GM18502 (cell line): ENCODE measurements around the gene CEP76.

Source experiments
- ATAC-seq: cut with Tn5 transposase; IDR thresholded peaks from one replicate; pipeline ENCODE4 v1.9.1; 2021; ENCODE audit warnings: mild to moderate bottlenecking; ENCODE audit not compliant: unreplicated experiment, poor library complexity

Gene CEP76, protein sequence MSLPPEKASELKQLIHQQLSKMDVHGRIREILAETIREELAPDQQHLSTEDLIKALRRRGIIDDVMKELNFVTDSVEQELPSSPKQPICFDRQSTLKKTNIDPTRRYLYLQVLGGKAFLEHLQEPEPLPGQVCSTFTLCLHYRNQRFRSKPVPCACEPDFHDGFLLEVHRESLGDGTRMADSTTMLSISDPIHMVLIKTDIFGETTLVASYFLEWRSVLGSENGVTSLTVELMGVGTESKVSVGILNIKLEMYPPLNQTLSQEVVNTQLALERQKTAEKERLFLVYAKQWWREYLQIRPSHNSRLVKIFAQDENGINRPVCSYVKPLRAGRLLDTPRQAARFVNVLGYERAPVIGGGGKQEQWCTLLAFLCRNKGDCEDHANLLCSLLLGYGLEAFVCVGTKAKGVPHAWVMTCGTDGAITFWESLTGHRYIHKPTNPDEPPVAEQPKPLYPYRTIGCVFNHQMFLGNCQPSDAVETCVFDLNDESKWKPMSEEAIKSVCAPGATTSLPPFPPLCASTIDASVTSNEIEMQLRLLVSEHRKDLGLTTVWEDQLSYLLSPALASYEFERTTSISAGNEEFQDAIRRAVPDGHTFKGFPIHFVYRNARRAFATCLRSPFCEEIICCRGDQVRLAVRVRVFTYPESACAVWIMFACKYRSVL

DNA sequence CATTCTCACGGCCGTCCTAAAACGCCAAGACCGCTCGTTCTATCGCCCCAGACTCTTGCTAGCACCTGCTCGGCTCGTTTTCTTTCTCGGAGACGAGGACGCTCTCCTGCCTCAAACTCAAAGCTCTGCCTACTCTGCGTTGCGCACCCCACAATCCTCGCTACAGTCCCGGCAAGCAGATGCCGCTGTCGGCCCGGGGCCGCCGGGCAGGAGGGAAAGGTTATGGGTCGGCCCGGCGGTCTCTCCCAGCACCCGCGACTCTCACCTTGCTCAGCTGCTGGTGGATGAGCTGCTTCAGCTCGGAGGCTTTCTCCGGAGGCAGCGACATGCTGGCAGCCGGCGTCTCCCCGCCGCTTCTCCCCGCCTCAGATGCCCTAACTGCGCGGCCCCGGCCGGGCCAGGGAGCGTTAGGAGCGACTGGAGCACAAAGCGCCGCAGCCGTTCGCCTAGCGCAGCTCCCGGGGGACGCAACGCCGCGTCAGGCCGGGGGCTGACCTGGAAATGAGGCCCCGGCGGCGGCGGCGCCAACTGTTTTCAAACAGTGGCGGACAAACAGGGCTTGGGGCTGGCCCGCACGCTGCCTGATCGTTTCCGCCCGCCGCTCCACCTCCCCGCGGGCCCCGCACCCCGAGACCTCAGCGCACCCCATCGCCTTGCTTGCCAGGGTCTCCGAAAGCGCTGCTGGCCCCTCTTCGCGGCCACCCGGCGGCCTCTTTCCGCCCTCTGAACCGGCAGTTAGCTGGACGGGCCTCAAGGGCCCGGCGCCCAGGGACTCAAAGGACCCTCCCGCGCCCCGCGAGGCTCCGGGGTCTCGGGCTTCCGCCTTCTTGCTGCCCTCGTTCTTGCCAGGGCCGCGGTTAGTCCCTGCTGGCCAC lies at the start of gene CEP76, which contains the start of gene PSMG2:
CEP76 (minus strand) TSS at position 503 of the 875 bp plus-strand sequence; CDS start at position 328, 175 bp downstream.
PSMG2 (plus strand) TSS at position 822 of the 875 bp plus-strand sequence. CDS start 66 bp downstream, outside the sequence.
- ATAC-seq, result peak; percentile 82

DNA sequence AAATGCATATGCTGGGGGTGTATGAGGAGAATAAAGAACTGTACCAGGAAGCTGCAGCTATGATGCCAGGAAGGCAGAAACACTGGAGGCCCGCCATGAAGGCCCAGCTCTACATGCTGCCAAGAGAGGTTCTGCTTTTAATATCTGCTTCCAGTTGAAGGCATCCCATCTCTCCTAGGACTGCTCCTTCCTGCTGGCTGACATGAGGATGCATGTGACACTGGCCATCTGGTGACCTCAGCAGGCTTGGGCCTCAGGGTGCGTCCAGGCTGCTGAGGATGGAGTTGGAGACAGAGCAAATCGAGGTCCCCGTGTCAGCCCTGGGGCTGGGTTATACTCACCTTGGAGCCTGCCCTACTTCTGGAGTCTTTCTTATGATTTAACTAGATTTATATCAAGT lies 49.4 kb upstream of the CEP76 start:
- ATAC-seq, result no peak

DNA sequence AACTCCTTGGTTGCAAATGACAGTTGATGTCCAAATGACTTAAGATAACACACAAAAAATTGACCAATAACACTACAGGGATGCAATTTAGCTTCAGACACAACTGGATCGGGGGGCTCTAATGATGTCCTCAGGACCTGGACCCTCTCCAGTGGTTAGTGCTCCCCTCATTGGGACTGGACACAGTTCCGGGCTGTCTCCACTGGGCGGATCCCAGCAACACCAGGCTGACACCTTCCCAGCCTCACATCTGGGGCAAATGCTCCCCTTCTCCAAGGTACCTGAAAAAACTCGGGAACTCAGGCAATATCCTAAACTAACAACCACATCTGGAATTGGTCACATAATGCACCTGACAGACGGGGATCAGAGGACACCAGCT lies 49.0 kb upstream of the CEP76 start:
- ATAC-seq, result no peak

DNA sequence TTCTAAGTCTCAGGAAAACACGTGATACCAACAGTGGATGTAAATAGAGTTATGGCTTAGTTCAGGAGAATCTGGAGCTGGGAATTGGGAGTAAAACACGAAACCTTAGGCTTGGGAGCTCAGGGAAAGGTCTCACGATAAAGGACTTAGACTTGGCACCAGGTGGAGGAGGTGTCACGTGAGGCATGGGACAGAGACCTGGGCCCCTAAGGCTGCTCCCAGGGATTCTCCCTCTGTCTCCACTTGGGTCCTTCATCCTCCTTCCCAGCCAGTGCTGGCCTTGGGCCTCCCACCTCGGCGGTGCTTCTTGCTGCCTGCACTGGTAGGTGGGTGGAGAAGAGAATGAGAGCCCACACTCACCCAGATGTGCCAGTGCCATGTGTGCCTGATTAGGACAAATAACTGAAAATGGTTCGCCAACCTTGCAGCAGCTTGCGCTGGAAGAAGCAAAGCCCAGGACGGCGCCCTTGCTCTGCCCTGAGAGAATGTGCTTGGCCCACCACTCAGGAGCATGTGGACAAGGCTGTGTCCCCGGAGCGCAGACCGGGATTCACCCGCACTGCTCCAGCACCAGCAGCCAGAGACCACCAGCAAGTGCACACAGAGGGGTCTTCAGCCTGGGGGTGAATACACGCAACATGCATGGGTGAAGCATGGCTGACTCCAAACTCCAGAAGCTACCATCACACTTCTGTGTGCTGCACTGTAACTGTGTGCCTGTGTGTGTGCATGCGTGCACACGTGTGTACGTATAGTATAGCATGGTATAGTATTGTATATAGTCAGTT lies 48.4 kb upstream of the CEP76 start:
- no peak for ATAC-seq

DNA sequence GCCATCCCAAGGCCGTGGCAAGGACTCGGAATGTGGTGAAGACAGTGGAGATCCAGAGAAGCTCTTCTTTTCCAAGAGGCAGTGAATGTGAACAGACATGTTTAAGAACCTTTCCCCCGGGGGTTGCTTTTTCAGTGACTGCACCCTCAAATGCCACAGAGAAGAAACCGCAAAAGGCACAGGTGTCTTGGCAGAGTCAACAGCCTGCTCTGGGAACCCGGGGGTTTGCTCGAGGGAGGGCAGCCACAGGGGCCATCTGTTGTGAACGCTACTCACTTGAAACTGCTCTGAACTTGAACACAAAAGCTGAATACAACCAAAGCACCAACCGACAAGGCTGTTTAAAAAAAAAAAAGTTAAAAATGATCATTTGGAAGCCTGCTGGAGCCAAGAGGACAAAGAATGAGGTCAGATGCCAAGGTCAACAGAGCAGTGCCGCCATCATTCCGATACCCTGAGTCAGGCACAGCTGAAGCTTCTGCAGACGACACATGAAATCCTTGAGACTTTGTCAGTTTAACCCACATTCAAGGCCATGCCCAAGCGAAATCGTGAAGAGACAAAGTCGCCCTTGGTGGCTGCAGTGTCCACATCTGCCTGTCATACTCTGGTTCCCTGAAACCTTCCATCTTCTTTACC lies 47.7 kb upstream of the CEP76 start:
- ATAC-seq, result no peak

DNA sequence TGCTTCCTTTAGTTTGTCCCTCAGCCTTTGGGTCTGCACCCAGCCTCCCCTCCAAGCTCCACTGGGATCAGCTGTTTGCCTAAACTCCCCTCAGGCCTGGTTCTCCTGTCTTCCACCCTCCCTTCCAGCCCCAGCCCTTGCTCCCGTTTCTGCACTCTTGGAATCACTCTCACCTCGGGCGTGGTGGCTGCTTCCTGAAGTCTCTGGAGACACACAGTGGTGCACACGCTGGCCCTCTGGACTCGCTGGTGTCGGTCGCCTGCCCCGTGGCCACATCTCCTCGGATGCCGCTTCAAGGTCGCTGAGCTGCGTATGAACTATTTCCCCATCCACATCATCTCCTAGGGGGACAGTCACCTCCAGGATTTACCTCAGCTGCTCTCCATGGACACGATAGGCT lies 46.6 kb upstream of the CEP76 start:
- no peak for ATAC-seq

DNA sequence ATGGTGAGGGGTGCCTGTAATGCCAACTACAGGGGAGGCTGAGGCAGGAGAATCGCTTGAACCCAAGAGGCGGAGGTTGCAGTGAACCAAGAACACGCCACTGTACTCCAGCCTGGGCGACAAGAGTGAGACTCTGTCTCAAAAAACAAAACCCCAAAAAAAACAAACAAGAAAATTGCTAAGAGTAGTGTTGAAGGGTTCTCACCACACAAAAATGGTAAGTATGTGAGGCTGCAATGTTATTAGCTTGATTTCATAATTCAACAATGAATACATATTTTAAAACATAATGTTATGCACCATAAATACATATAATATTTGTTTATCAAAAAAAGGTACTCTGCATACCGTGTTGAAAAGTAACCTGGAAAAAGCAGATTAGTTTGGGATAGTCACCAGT lies 46.1 kb upstream of the CEP76 start:
- ATAC-seq, result no peak

DNA sequence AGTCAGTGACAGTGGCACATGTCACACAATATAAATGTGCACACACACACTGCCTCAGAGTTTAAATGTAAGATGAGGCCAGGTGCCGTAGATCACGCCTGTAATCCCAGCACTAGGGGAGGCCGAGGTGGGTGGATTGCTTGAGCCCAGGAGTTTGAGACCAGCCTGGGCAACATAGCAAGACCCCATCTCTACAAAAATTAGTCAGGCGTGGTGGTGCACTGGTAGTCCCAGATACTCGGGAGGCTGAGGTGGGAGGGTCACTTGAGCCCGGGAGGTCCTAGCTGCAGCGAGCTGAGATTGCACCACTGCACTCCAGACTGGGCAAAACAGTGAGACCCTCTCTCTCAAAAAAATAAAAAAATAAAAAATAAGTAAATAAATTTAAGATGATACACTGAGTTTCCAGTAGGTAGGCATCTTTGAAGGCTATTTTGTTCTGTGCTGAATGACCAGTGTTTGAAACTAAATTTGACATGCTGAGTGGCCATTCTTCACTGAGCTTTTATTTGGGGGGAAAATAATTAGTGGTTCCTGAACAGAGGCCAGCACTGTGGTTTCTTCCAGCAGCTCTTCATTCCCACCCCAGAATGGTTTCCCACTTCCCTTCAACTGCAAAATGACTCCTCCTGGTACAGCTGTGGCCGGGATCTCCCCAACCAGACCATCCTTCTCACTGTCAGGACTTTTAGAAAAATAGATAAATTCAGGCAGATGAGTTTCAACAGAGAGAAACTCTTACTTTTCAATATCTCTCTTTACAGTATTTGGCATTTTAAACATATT lies 45.2 kb upstream of the CEP76 start:
- no peak for ATAC-seq

DNA sequence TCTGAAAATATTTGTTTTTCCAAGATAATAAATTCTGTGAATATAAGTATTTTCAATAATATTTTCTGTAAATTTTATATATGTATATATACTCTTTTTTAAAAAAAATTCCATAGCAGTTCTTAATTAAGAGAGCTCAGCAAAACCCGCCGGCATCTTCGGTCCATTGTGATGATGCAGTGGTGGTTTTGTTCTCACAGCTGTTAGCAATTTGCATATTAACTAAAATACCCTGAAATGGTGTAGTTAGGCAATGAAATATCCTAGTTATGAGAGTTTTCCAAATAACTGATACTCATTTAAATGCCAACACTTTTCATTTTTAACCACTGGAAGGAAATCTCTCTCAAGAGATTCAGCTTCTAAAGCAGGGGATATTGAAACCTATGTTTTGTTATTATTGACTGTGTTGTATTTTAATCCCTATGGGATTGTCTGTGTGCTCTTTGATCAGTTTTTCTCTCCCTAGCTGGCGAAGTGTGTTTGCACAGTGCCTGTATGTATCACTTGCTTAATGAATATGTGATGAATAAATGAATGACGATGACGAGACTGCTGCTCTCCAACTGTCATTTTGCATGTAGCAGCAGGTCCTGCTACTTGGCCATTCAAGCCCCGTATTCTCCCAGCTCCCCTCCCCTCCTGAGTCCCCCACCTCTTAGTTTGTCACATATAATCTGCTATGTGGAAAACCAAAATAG lies 42.7 kb upstream of the CEP76 start:
- no peak for ATAC-seq

DNA sequence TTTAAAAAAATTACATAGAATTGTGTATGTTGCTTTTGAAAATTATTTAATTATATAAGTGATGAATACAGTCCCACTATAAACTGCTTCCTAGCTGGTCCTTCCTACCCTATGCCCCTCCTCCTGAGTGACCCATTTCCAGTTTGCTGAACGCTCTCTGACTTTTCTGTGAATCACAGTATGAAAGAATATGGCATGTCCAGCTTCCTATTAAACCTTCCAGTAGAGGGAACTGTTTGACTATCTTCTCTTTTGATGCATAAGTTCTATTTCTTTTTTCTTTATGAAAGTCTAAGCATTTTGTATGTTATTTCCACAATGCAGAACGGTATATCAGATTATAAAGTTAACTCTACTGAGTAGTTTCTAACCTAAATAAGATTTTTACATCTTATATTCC lies 41.6 kb upstream of the CEP76 start:
- no peak for ATAC-seq

DNA sequence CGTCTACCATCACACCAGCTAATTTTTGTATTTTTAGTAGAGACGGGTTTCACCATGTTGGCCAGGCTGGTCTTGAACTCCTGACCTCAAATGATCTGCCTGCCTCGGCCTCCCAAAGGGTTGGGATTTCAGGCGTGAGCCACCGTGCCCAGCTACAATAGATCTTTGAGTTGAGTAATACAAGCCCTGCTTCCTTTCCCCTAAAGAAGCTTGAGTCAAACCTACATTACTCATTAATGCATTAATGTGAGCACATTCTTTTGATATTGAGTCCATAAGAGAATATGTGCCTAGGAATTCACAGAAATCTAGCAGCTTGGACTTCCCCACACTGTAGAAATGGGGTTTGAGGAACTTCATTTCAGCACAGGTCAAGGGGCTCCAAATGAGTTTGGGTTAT lies 39.9 kb upstream of the CEP76 start:
- ATAC-seq, result no peak

DNA sequence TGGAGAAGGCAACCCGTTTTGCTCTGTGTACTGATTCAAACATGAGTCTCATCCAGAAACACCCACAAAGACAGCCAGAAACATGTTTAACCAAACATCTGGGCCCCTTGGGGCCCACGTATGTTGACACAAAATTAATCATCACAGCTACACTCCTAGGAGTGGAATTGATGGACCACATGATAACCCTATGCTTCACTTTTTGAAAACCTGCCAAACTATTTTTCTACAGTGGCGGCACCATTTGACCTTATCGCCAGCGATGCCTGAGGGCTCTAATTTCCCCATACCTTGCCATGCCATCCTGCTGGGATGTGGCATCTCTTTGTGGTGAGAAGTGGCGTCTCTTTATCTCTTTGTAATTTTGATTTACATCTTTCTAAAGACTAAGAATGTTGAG lies 38.8 kb upstream of the CEP76 start:
- ATAC-seq, result no peak

DNA sequence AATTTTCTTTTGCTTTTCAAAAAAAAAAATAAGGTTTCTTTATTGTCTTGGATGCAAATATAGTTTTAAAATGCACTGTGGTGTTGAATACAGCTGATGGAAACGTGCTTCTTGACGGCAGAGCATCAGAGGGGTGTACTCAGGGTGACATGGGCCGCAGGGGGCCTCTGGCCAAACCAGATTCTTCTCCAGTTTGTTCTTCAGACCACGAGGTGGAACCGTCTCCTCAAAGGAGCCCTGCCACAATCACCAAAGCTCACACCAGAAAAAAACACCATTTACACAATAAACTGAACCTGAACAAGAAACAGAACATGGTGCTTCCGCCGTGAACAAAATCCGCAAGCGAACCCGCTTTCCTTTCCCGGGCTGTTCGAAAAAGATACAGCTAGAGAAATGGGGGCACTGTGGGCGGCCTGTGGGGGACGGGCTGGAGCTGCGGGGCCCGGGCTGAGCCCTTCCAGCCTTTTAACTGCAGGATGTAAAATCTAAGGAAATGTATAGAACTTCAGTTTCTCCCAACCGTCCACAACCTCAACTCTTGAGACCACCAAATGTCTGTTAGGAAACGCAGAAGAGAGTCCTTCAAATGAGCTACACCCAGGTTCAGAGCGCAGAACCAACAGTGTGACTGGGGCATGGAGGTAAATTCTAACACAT lies 34.9 kb upstream of the CEP76 start:
- no peak for ATAC-seq

DNA sequence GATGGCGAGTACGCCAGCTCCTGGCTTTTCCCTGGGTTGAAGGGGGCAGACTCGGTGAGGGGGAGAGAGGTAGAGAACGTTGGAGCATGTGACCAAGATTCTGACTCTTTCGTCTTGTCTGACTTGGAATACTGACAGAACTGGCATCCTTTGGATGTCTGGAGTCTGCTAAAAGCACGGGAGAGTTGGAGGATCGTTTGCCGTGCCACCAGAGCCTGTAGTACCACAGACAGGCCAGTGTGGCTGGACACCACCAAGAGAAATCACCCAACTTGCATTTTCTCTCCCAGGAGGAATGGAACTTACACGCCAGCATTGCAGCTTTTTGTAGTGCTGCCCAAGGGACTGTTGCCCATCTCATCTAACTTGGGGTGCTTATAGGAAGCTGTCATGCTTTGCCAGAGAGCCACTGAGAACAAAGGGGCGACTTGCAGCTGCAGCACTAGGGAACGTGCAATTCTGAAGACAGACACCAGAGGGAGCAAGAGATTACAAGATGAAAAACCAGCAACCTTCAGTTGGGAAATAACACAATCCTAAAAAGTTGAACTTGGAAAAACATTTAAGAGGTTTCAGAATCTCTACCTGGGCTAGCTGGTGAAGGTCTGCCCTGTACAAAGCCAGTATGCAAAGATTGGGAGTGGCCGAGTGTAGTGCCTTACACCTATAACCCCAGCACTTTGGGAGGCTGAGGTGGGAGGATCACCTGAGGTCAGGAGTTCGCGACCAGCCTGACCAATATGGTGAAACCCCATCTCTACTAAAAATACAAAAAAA lies 24.4 kb upstream of the CEP76 start:
- no peak for ATAC-seq

DNA sequence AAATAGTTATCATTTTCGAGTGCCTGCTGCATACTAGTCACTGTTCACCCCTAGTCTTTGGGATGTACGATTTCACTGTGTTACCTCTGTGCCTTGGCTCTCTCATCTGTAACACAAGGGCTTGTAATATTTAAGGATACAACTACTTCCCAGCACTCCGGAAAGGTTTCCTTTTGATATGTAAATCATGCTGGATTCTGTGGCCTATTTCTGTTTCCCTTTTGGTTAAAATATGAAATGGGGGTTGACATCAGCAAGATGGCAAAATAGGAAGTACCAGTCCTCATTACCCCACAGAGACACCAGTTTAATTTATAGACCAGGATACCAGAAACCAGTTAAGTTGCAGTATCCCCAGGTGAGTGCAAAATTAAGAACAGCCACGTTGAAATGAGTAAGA lies 23.8 kb upstream of the CEP76 start:
- no peak for ATAC-seq

DNA sequence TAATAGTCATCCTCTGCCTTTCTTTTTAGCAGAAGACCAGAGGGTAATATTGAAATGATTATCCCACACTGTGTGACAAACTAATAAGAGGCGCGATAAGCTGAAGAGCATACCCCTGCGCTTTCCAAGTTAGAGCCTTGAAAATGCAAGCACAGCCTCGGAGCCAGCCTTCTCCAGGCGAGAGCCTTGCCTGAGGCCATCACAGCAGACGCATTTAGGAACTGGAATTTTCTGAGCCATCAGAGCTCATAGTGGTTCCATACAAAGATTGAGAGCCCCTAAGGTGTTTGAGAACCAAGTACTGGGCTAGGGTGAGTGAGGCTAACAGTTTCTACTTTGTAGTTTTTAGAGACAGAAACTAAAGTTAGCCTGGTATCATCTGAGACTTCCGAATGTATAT lies 20.2 kb upstream of the CEP76 start:
- ATAC-seq, result no peak
